ENCODE data around the gene TMEM163. TPM values are rescaled to one million over a fixed set of nuclear protein-coding genes. Genes with fewer than 3 reads are reported as not detected.

The TMEM163 gene
- total and polyA plus RNA-seq, 2 donors from 2014 or later: 2.6 to 5.9 TPM

DNA sequence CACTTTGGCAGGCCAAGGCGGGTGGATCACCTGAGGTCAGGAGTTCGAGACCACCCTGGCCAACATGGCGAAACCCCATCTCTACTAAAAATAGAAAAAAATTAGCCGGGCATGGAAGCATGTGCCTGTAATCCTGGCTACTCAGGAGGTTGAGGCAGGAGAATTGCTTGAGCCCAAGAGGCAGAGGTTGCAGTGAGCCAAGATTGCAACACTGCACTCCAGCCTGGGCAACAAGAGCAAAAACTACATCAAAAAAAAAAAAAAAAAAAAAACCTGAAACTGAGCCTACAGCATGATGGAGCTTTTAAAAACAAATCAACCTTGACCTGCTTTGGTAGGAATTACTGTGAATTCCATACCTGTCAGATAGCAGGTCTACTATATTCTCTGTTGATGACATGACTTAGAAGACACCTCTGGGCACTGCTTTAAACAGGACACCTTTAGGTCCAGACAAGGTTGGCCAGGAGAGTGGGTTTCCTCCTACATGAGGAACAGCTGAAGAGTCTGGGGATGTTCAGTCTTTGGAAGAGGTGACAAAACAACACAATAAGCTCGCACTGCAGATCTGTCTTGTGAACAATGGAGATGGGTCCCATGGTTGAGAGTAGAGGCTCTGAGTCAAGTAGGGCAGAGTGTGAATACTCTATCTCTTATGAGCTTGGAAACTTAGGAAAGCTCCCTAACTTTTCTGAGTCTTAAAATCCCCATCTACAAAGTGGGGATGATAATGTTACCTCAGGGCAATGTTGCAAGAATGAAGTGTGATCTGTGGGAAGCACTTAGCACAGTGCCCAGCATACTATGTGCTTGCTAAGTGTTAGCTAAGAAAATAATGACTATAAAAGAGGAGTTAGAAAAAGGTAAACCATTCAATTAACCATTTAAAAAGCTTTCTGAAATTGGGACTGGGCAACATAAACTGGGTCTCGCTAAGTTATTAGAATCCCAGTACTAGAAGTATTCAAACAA, 25.2 kb downstream of the TMEM163 start:
- no peak overlapping the region for H3K9ac ChIP-seq (ENCODE audit: low read length in 3 of 3)
- no peaks in the 10 kb centered on the region for H3K27me3 ChIP-seq (ENCODE audit: control insufficient read depth, insufficient read depth, low read length)
- no peaks in the 10 kb centered on the region for H3K4me1 ChIP-seq (ENCODE audit: control insufficient read depth in 2 of 3, insufficient read depth in 2 of 3, low read depth in 1 of 3, low read length in 3 of 3)
- DNase-seq: no peak
- intact Hi-C loops (cut with DNase I): no loop called here
- H3K27ac ChIP-seq (ENCODE audit: low read depth in 2 of 2, low read length in 2 of 2): no peak overlapping the region
- FAIRE-seq: no peak
- H3K36me3 ChIP-seq (ENCODE audit: control insufficient read depth in 2 of 3, insufficient read depth in 3 of 3, low read length in 3 of 3): no peaks in the 10 kb centered on the region
- H3K4me3 ChIP-seq (ENCODE audit: low read length in 3 of 3): no peak overlapping the region
- no peaks in the 10 kb centered on the region for H3K9me3 ChIP-seq (ENCODE audit: control insufficient read depth in 2 of 3, insufficient read depth in 1 of 3, low read length in 3 of 3)
- TF ChIP-seq, protein P1, sequence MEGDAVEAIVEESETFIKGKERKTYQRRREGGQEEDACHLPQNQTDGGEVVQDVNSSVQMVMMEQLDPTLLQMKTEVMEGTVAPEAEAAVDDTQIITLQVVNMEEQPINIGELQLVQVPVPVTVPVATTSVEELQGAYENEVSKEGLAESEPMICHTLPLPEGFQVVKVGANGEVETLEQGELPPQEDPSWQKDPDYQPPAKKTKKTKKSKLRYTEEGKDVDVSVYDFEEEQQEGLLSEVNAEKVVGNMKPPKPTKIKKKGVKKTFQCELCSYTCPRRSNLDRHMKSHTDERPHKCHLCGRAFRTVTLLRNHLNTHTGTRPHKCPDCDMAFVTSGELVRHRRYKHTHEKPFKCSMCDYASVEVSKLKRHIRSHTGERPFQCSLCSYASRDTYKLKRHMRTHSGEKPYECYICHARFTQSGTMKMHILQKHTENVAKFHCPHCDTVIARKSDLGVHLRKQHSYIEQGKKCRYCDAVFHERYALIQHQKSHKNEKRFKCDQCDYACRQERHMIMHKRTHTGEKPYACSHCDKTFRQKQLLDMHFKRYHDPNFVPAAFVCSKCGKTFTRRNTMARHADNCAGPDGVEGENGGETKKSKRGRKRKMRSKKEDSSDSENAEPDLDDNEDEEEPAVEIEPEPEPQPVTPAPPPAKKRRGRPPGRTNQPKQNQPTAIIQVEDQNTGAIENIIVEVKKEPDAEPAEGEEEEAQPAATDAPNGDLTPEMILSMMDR (IDR thresholded peaks at IDR 0.05; ENCODE audit: borderline replicate concordance, extremely low read depth, insufficient read depth): no peak

DNA sequence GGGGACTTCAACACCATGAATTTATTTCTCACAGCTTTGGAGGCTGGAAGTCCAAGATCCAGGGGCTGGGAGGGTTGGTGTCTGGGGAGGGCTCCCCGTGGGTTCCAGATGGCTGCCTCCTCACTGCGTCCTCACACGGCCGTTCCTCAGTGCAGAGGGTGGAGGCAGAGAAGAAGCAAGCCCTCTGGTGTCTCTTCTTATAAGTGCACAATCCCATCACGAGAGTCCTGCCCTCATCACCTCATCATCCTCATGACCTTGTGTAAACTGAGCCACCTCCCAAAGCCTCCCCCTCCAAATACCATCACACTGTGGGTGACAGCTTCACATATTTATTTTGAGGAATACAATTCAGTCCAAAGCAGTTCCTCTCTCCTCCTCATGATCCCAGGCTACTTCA, 26.3 kb downstream of the TMEM163 start:
- H3K9ac ChIP-seq (ENCODE audit: low read length in 3 of 3): no peak overlapping the region
- H3K36me3 ChIP-seq (ENCODE audit: control insufficient read depth in 2 of 3, insufficient read depth in 3 of 3, low read length in 3 of 3): no peaks in the 10 kb centered on the region
- TF ChIP-seq, protein P1 (IDR thresholded peaks at IDR 0.05; ENCODE audit: borderline replicate concordance, extremely low read depth, insufficient read depth): no peak
- H3K27ac ChIP-seq (ENCODE audit: low read depth in 2 of 2, low read length in 2 of 2): no peak overlapping the region
- intact Hi-C loops (cut with DNase I): no loop called here
- no peaks in the 10 kb centered on the region for H3K9me3 ChIP-seq (ENCODE audit: control insufficient read depth in 2 of 3, insufficient read depth in 1 of 3, low read length in 3 of 3)
- no peaks in the 10 kb centered on the region for H3K4me1 ChIP-seq (ENCODE audit: control insufficient read depth in 2 of 3, insufficient read depth in 2 of 3, low read depth in 1 of 3, low read length in 3 of 3)
- H3K4me3 ChIP-seq (ENCODE audit: low read length in 3 of 3): no peak overlapping the region
- no peaks in the 10 kb centered on the region for H3K27me3 ChIP-seq (ENCODE audit: control insufficient read depth, insufficient read depth, low read length)
- DNase-seq (no peak), FAIRE-seq (no peak)

DNA sequence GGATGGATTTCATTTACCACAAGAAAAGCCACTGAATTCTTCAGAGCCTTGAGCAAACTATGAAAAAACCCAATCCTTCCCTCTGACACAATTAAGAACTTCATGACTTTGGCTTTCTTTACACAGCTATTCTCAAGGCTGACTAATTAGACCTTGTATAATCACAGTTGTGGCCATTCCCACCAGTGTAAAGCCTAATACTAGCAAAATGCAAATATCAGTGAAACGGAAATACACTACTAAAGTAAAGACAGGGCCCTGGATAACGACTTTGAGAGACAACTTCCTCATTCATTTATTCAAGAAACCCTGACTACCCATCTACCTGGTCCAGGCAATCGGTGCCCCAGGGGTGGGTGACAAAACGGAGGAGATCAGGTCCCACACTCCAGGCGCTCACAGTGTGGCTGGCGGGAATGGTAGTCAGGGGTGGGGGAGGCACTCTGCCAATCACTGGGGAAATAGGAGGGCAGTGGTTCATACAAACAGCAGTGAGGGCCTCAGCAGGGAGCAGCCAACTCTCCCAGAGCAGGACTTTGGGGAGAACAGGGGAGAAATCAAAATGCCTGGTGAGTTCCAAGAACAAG, 28.1 kb downstream of the TMEM163 start:
- Histone ChIP-seq H3K36me3 (ENCODE audit: control insufficient read depth in 2 of 3, insufficient read depth in 3 of 3, low read length in 3 of 3) (no peaks in the 10 kb centered on the region), H3K4me3 (ENCODE audit: low read length in 3 of 3) (no peak overlapping the region), H3K27me3 (ENCODE audit: control insufficient read depth, insufficient read depth, low read length) (no peaks in the 10 kb centered on the region), H3K9ac (ENCODE audit: low read length in 3 of 3) (no peak overlapping the region), H3K27ac (ENCODE audit: low read depth in 2 of 2, low read length in 2 of 2) (no peak overlapping the region), H3K4me1 (ENCODE audit: control insufficient read depth in 2 of 3, insufficient read depth in 2 of 3, low read depth in 1 of 3, low read length in 3 of 3) (no peaks in the 10 kb centered on the region), H3K9me3 (ENCODE audit: control insufficient read depth in 2 of 3, insufficient read depth in 1 of 3, low read length in 3 of 3) (no peaks in the 10 kb centered on the region)
- intact Hi-C loops (cut with DNase I): no loop called here
- DNase-seq (no peak), FAIRE-seq (no peak)
- TF ChIP-seq, protein P1 (IDR thresholded peaks at IDR 0.05; ENCODE audit: borderline replicate concordance, extremely low read depth, insufficient read depth): no peak
